HL-60 (cell line): Measurements from ENCODE around the gene ZNRD2.
"Not testable (repeated sequence)": the region's sequence is repeated elsewhere in the genome, so short reads cannot be mapped to it uniquely, and the experiment has no call there.

Source experiments
- CTCF ChIP-seq: IDR thresholded peaks from one replicate; pipeline ENCODE4 v1.5.1; 2011; ENCODE audit warnings: low read length, control low read depth, inconsistent platforms; ENCODE audit not compliant: insufficient read depth
- GABPA ChIP-seq: IDR thresholded peaks from 2 replicates; pipeline ENCODE4 v1.6.1; 2012; ENCODE audit warnings: low read depth
- POLR2AphosphoS5 ChIP-seq: IDR thresholded peaks from 2 replicates; pipeline ENCODE4 v1.6.1; 2012; ENCODE audit warnings: low read depth

- not testable (repeated sequence) for TF ChIP-seq CTCF, POLR2AphosphoS5, GABPA
Measured at GRCh38 chr11:65521777-65522521, 48.3 kb upstream of the ZNRD2 start.
